Suprapubic skin (tissue), 4 donors: ENCODE measurements around the gene CLDN20.

Experiments used
- EP300 ChIP-seq: sonication (generic); formaldehyde crosslinking; IDR thresholded peaks from one replicate; pipeline ENCODE4 v1.6.1; 2017; ENCODE audit warnings: antibody characterized with exemption
- POLR2A ChIP-seq, 2 donors: fragments of 450-650 bp; IDR thresholded peaks; one replicate each; pipeline ENCODE4 v1.6.1; 2017; ENCODE audit warnings: antibody characterized with exemption in 2 of 2, mild to moderate bottlenecking in 2 of 2, moderate library complexity in 2 of 2
- POLR2AphosphoS5 ChIP-seq, 3 donors: sonication (generic); formaldehyde crosslinking; IDR thresholded peaks; one replicate each; pipeline ENCODE4 v1.6.1; 2017; ENCODE audit warnings: antibody characterized with exemption in 3 of 3
- TF ChIP-seq, protein P1 (sequence below), 2 donors: fragments of 200-600 bp in 1 of 2; fragments of 450-650 bp in 1 of 2; sonication (generic) in 1 of 2; IDR thresholded peaks; one replicate each; pipeline ENCODE4 v1.5.1; 2016 to 2019; ENCODE audit warnings: antibody characterized with exemption in 2 of 2, mild to moderate bottlenecking in 1 of 2, moderate library complexity in 1 of 2

DNA sequence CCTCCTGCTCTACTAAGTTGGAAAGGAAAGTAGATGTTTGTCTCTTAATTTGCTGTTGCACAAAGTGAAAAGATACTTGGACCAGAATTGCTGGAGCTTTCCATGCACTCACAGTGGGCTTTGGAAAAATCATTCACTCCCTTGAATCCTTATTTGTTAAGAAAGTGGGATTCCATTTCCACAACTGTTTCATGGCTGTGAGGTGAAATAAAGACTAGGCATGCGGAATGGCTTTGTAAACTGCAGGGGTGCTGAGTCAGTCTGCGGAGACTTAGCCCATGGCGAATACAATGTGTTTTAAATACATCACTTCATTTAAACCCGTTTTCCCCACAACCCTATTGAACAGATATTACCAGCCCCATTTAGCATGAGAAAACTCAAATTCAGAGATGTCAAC is 36.8 kb upstream of the CLDN20 start:
- TF ChIP-seq, protein P1, sequence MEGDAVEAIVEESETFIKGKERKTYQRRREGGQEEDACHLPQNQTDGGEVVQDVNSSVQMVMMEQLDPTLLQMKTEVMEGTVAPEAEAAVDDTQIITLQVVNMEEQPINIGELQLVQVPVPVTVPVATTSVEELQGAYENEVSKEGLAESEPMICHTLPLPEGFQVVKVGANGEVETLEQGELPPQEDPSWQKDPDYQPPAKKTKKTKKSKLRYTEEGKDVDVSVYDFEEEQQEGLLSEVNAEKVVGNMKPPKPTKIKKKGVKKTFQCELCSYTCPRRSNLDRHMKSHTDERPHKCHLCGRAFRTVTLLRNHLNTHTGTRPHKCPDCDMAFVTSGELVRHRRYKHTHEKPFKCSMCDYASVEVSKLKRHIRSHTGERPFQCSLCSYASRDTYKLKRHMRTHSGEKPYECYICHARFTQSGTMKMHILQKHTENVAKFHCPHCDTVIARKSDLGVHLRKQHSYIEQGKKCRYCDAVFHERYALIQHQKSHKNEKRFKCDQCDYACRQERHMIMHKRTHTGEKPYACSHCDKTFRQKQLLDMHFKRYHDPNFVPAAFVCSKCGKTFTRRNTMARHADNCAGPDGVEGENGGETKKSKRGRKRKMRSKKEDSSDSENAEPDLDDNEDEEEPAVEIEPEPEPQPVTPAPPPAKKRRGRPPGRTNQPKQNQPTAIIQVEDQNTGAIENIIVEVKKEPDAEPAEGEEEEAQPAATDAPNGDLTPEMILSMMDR (IDR thresholded peaks at IDR 0.05) = no peak
- TF ChIP-seq EP300 (no peak), POLR2A (IDR thresholded peaks at IDR 0.05) (no peak), POLR2AphosphoS5 (IDR thresholded peaks at IDR 0.05) (no peak)
